PC-9 (cell line): Measurements from ENCODE around the gene WBP1. TPM values are rescaled to one million over a fixed set of nuclear protein-coding genes. Genes with fewer than 3 reads are reported as not detected.

Experiments used
- BruUV-seq: library from RNA; stranded (reverse); fragments of 400-500 nt; replicated peaks from 2 replicates; lab custom pipeline; 2021; lab: Mats Ljungman, UMichigan
- CTCF ChIA-PET: fragments of 300-600 bp; sonication (Branson Sonifier 250); formaldehyde crosslinking; loops from one replicate; lab custom pipeline; 2022; ENCODE audit warnings: antibody characterized with exemption; lab: Charles Lee
- POLR2A ChIA-PET: fragments of 300-600 bp; sonication (Branson Sonifier 250); formaldehyde crosslinking; loops from one replicate; lab custom pipeline; 2022; ENCODE audit warnings: antibody characterized with exemption; ENCODE audit not compliant: unreplicated experiment; lab: Charles Lee
- DNase-seq, 2 experiments: peaks; one replicate each; pipeline versions ENCODE4 v3.0.0 to v3.0.0-alpha.2; 2015 to 2022; ENCODE audit warnings: mixed read lengths in 1 of 2
- H2AFZ ChIP-seq: fragments of 200-600 bp; sonication (generic); 2 replicates; pipeline ENCODE4 v1.8.1; 2017; ENCODE audit warnings: antibody characterized with exemption
- H3F3A ChIP-seq: fragments of 200-600 bp; sonication (generic); 2 replicates; pipeline ENCODE4 v1.8.1; 2017; ENCODE audit warnings: antibody characterized with exemption, mild to moderate bottlenecking, low read depth; ENCODE audit not compliant: insufficient read depth
- H3K27ac ChIP-seq: fragments of 200-600 bp; sonication (generic); 2 replicates; pipeline ENCODE4 v1.6.1; 2016; ENCODE audit warnings: mixed run types
- H3K27me3 ChIP-seq: fragments of 200-600 bp; sonication (generic); 2 replicates; pipeline ENCODE4 v1.6.1; 2016; ENCODE audit warnings: low read depth, mixed run types; ENCODE audit not compliant: insufficient read depth
- H3K36me3 ChIP-seq: fragments of 200-600 bp; sonication (generic); 2 replicates; pipeline ENCODE4 v1.6.1; 2016; ENCODE audit warnings: low read depth, mixed run types
- H3K4me1 ChIP-seq: fragments of 200-600 bp; sonication (generic); replicated peaks from 2 replicates; pipeline ENCODE4 v1.6.1; 2016; ENCODE audit warnings: mixed run types; ENCODE audit not compliant: insufficient read depth
- H3K4me2 ChIP-seq: fragments of 200-600 bp; sonication (generic); 2 replicates; pipeline ENCODE4 v1.6.1; 2017; ENCODE audit warnings: mixed run types
- H3K4me3 ChIP-seq: fragments of 200-600 bp; sonication (generic); 2 replicates; pipeline ENCODE4 v1.6.1; 2016; ENCODE audit warnings: mixed run types
- H3K79me2 ChIP-seq: fragments of 200-600 bp; sonication (generic); 2 replicates; pipeline ENCODE4 v1.6.1; 2017; ENCODE audit warnings: low read depth, mixed run types
- H3K9me2 ChIP-seq: fragments of 200-600 bp; sonication (generic); 2 replicates; pipeline ENCODE4 v1.8.1; 2017; ENCODE audit warnings: mild to moderate bottlenecking; ENCODE audit not compliant: insufficient read depth
- H3K9me3 ChIP-seq: fragments of 200-600 bp; sonication (generic); 2 replicates; pipeline ENCODE4 v1.8.1; 2016; ENCODE audit warnings: low read depth; ENCODE audit not compliant: insufficient read depth
- H4K20me1 ChIP-seq: fragments of 200-600 bp; sonication (generic); 2 replicates; pipeline ENCODE4 v1.8.1; 2017; ENCODE audit not compliant: insufficient read depth
- EZH2 ChIP-seq: fragments of 200-600 bp; sonication (generic); IDR thresholded peaks from 2 replicates; pipeline ENCODE4 v1.8.0; 2017; ENCODE audit warnings: antibody characterized with exemption, low read depth
- intact Hi-C: fragments of 100-400 bp; cut with micrococcal nuclease; formaldehyde crosslinking; loops from one replicate; pipeline ENCODE4 v1.10.0; 2022; ENCODE audit not compliant: unreplicated experiment
- total RNA-seq: library from RNA; stranded (reverse); gene quantifications from 2 replicates; pipeline ENCODE4 v1.2.3, GENCODE V29; 2021
- TF ChIP-seq, protein P1 (sequence below): fragments of 200-600 bp; sonication (generic); conservative IDR thresholded peaks from 2 replicates; pipeline ENCODE4 v1.6.1; 2017; ENCODE audit warnings: mixed run types, antibody characterized with exemption, mild to moderate bottlenecking, moderate library complexity

Gene WBP1
- total RNA-seq, 1 experiment from 2014 or later: 68.0 TPM

DNA sequence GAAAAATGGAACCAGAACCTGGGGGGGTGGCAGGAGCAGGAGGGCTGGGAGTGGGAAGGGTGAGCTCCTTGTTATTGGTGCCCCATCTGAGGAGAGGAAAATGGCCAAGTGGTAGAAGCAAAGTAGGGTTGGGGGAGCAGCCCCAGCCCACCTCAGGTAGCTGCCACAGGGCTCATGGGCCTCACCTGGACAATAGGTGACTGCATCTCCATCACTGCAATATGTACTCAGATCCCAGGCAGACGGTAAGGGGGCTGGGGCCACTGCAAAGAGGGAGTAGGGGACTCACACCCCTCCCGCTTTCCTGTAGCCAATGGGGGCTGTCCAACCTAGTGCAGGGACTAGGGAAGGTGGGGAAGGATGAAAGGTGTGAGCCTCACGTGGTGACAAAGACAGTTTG is 41.0 kb upstream of the WBP1 start:
- intact Hi-C loops: no loop called here
- no peak overlapping the region for H3K4me3 ChIP-seq
- ChIA-PET CTCF (no interaction called here), POLR2A (no interaction called here)
- H2AFZ ChIP-seq: no peak overlapping the region
- H3K36me3 ChIP-seq: no peaks in the 10 kb centered on the region
- no peaks in the 10 kb centered on the region for H3K9me2 ChIP-seq
- TF ChIP-seq, protein P1, sequence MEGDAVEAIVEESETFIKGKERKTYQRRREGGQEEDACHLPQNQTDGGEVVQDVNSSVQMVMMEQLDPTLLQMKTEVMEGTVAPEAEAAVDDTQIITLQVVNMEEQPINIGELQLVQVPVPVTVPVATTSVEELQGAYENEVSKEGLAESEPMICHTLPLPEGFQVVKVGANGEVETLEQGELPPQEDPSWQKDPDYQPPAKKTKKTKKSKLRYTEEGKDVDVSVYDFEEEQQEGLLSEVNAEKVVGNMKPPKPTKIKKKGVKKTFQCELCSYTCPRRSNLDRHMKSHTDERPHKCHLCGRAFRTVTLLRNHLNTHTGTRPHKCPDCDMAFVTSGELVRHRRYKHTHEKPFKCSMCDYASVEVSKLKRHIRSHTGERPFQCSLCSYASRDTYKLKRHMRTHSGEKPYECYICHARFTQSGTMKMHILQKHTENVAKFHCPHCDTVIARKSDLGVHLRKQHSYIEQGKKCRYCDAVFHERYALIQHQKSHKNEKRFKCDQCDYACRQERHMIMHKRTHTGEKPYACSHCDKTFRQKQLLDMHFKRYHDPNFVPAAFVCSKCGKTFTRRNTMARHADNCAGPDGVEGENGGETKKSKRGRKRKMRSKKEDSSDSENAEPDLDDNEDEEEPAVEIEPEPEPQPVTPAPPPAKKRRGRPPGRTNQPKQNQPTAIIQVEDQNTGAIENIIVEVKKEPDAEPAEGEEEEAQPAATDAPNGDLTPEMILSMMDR: no peak
- no peak for TF ChIP-seq EZH2
- no peaks in the 10 kb centered on the region for H4K20me1 ChIP-seq
- no TSS peak for BruUV-seq
- no peaks in the 10 kb centered on the region for H3K9me3 ChIP-seq
- H3K79me2 ChIP-seq: no peaks in the 10 kb centered on the region
- no peaks in the 10 kb centered on the region for H3K27me3 ChIP-seq
- no peak overlapping the region for H3K4me2 ChIP-seq
- H3K27ac ChIP-seq: no peak overlapping the region
- no peak for DNase-seq
- peaks cover 13% of the 10 kb centered on the region; the same call in 1 of the 2 replicates for H3F3A ChIP-seq
- H3K4me1 ChIP-seq: peaks cover 9% of the 10 kb centered on the region

DNA sequence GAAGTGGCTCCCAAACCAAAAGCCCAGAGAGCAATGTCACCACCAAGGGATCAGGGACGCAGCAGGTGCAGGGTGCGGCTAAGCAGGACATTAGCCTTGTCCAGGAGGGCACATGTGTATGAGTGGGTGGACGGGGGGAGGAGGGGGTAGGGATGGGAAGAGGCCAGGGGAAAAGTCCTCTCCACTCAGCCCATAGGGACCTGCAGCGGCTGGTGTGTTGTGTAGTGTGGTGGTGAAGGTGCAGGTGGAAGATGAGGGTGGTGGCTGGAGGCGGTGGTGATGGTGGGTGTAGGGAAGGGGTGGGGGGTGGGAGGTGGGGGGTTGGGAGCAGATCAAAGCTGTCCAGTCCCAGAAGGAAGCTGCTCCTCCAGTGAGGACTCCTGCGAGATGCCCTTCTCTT is 40.5 kb upstream of the WBP1 start:
- Histone ChIP-seq H3K9me3 (no peaks in the 10 kb centered on the region), H4K20me1 (no peaks in the 10 kb centered on the region), H3K9me2 (no peaks in the 10 kb centered on the region), H2AFZ (no peak overlapping the region), H3K4me1 (peaks cover 9% of the 10 kb centered on the region), H3F3A (peaks cover 15% of the 10 kb centered on the region; the same call in 1 of the 2 replicates), H3K79me2 (no peaks in the 10 kb centered on the region), H3K27ac (no peak overlapping the region), H3K27me3 (no peaks in the 10 kb centered on the region), H3K4me2 (no peak overlapping the region), H3K4me3 (no peak overlapping the region), H3K36me3 (no peaks in the 10 kb centered on the region)
- no peak for DNase-seq
- ChIA-PET POLR2A (no interaction called here), CTCF (no interaction called here)
- intact Hi-C loops: no loop called here
- TF ChIP-seq, protein P1: no peak
- TF ChIP-seq EZH2: no peak
- BruUV-seq: no TSS peak

DNA sequence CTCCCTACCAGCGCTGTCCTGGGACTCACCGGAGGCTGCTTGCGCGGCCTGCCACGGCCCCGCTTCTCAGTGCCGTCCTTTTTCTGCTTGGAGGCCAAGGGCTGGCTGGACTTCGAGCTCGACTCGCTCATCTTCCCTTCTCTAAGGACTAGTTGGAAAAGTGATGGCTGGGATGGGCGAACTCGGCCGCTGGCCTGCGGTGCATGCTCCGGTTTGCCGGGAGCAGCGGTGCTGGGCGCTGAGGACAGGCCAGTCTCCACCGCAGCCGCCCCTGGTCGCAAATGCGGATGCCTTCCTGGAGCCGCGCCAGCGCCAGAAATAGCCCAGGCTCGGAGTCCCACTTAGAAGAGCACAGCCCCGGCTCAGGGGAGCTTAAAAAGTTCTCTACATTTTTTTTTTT is 39.9 kb upstream of the WBP1 start:
- DNase-seq: no peak
- TF ChIP-seq EZH2: no peak
- TF ChIP-seq, protein P1: no peak
- intact Hi-C loops: no loop called here
- ChIA-PET POLR2A (no interaction called here), CTCF (no interaction called here)
- peaks cover 9% of the 10 kb centered on the region for H3K4me1 ChIP-seq
- no peaks in the 10 kb centered on the region for H4K20me1 ChIP-seq
- no TSS peak for BruUV-seq
- H3F3A ChIP-seq: peaks cover 21% of the 10 kb centered on the region; the same call in 1 of the 2 replicates
- H3K27ac ChIP-seq: no peak overlapping the region
- H3K79me2 ChIP-seq: no peaks in the 10 kb centered on the region
- no peaks in the 10 kb centered on the region for H3K9me2 ChIP-seq
- H3K36me3 ChIP-seq: no peaks in the 10 kb centered on the region
- no peak overlapping the region for H2AFZ ChIP-seq
- H3K9me3 ChIP-seq: no peaks in the 10 kb centered on the region
- no peak overlapping the region for H3K4me2 ChIP-seq
- H3K27me3 ChIP-seq: no peaks in the 10 kb centered on the region
- H3K4me3 ChIP-seq: no peak overlapping the region
